D721Med (cell line): Measurements from ENCODE around the gene FITM1.

Experiments used
- DNase-seq: peaks from one replicate; pipeline ENCODE4 v3.0.0; 2011; ENCODE audit warnings: low spot score; ENCODE audit not compliant: insufficient read length
- FAIRE-seq: peaks from 2 replicates; lab custom pipeline; 2011; peaks lifted over from hg19 to GRCh38; lab: Jason Lieb, UNC
- CTCF ChIP-seq: IDR thresholded peaks from 2 replicates; pipeline ENCODE4 v1.5.1; 2012; ENCODE audit warnings: mild to moderate bottlenecking, control low read depth; ENCODE audit not compliant: insufficient read depth; ENCODE audit errors: missing control alignments

The FITM1 gene

GRCh38 chr14:24137529-24138395, 7.3 kb downstream of the FITM1 start:
- no peak for TF ChIP-seq CTCF
- DNase-seq (no peak), FAIRE-seq (no peak)

- no peak for TF ChIP-seq CTCF
- DNase-seq: no peak
- FAIRE-seq: no peak
Measured at GRCh38 chr14:24138396-24139271, 8.2 kb downstream of the FITM1 start.

- no peak for FAIRE-seq
- TF ChIP-seq CTCF: no peak
Measured at GRCh38 chr14:24139272-24139934, 8.9 kb downstream of the FITM1 start.

GRCh38 chr14:24141097-24141880, 10.8 kb downstream of the FITM1 start, which contains the start of gene EMC9:
Gene EMC9 (minus strand): TSS chr14:24141591. CDS start chr14:24141304, 287 bp downstream.
- no peak for FAIRE-seq
- no peak for TF ChIP-seq CTCF
- peak; percentile 93 for DNase-seq

More at GRCh38 chr14:24139272-24139934, 8.9 kb downstream of the FITM1 start:
- DNase-seq: no peak

- FAIRE-seq (no peak), DNase-seq (no peak)
- no peak for TF ChIP-seq CTCF
Measured at GRCh38 chr14:24143511-24143910, 13.1 kb downstream of the FITM1 start.

GRCh38 chr14:24144451-24144850, 14.0 kb downstream of the FITM1 start:
- no peak for TF ChIP-seq CTCF
- DNase-seq (no peak), FAIRE-seq (no peak)
